Measurements from ENCODE around the gene CLEC3A. TPM values are rescaled to one million over a fixed set of nuclear protein-coding genes. Genes with fewer than 3 reads are reported as not detected.
"Not testable (repeated sequence)": the region's sequence is repeated elsewhere in the genome, so short reads cannot be mapped to it uniquely, and the experiment has no call there.

The CLEC3A gene
- total RNA-seq = not detected
- long read RNA-seq = 0 reads

GRCh38 chr16:78022347-78023060 lies at the start of gene CLEC3A:
Gene CLEC3A, plus strand, starts transcription at chr16:78022548. Its CDS starts 79 bp downstream, at chr16:78022627.
- ATAC-seq (ENCODE audit: poor library complexity) (no peak), DNase-seq (no peak)
- intact Hi-C loops (cut with DNase I) = no loop called here

- intact Hi-C loops (cut with DNase I) = no loop called here
- no peak for ATAC-seq (ENCODE audit: poor library complexity)
- no peak for DNase-seq
Observed at GRCh38 chr16:77974883-77975282, 47.5 kb upstream of the CLEC3A start.

- no peak for ATAC-seq (ENCODE audit: poor library complexity)
- intact Hi-C loops (cut with DNase I) = no loop called here
- no peak for DNase-seq
Observed at GRCh38 chr16:77975942-77976341, 46.4 kb upstream of the CLEC3A start.

GRCh38 chr16:77977339-77977738 lies 45.0 kb upstream of the CLEC3A start:
- ATAC-seq (ENCODE audit: poor library complexity) = no peak
- DNase-seq = no peak
- intact Hi-C loops (cut with DNase I) = no loop called here

- intact Hi-C loops (cut with DNase I) = no loop called here
Observed at GRCh38 chr16:77985111-77985510, 37.2 kb upstream of the CLEC3A start.

GRCh38 chr16:77986011-77986740 lies 36.2 kb upstream of the CLEC3A start:
- intact Hi-C loops (cut with DNase I) = no loop called here
- no peak for ATAC-seq (ENCODE audit: poor library complexity)
- DNase-seq = no peak

More at GRCh38 chr16:77985111-77985510, 37.2 kb upstream of the CLEC3A start:
- ATAC-seq (ENCODE audit: poor library complexity) (no peak), DNase-seq (no peak)

- ATAC-seq (ENCODE audit: poor library complexity) = no peak
- no peak for DNase-seq
- intact Hi-C loops (cut with DNase I) = no loop called here
Observed at GRCh38 chr16:77987810-77988209, 34.5 kb upstream of the CLEC3A start.

GRCh38 chr16:77989846-77990245 lies 32.5 kb upstream of the CLEC3A start:
- no peak for DNase-seq
- intact Hi-C loops (cut with DNase I) = no loop called here
- ATAC-seq (ENCODE audit: poor library complexity) = no peak

GRCh38 chr16:77991701-77992100 lies 30.6 kb upstream of the CLEC3A start:
- ATAC-seq (ENCODE audit: poor library complexity) = no peak
- no peak for DNase-seq
- intact Hi-C loops (cut with DNase I) = no loop called here

GRCh38 chr16:77992381-77992780 lies 30.0 kb upstream of the CLEC3A start:
- ATAC-seq (ENCODE audit: poor library complexity); DNase-seq; intact Hi-C loops (cut with DNase I): not testable (repeated sequence)

GRCh38 chr16:77993111-77993985 lies 29.0 kb upstream of the CLEC3A start:
- intact Hi-C loops (cut with DNase I) = no loop called here
- ATAC-seq (ENCODE audit: poor library complexity) = peak; percentile 68
- DNase-seq = no peak

GRCh38 chr16:77995843-77996455 lies 26.4 kb upstream of the CLEC3A start:
- ATAC-seq (ENCODE audit: poor library complexity) = no peak
- DNase-seq = no peak
- intact Hi-C loops (cut with DNase I) = no loop called here

- ATAC-seq (ENCODE audit: poor library complexity) = no peak
- DNase-seq = no peak
- intact Hi-C loops (cut with DNase I) = no loop called here
Observed at GRCh38 chr16:77998350-77999023, 23.9 kb upstream of the CLEC3A start.

- no peak for ATAC-seq (ENCODE audit: poor library complexity)
- no peak for DNase-seq
- intact Hi-C loops (cut with DNase I) = loop anchor here (10.0 kb wide), 1 partner anchor 327 kb away; no protein-coding TSS in a partner anchor
Observed at GRCh38 chr16:78001451-78002025, 20.8 kb upstream of the CLEC3A start.

- peak; percentile 97 for ATAC-seq (ENCODE audit: poor library complexity)
- intact Hi-C loops (cut with DNase I) = loop anchor here (10.0 kb wide), 1 partner anchor 328 kb away; no protein-coding TSS in a partner anchor
- peak; percentile 87 for DNase-seq
Observed at GRCh38 chr16:78002915-78003538, 19.3 kb upstream of the CLEC3A start.

- ATAC-seq (ENCODE audit: poor library complexity) (no peak), DNase-seq (no peak)
- intact Hi-C loops (cut with DNase I) = loop anchor here (10.0 kb wide), 1 partner anchor 330 kb away; no protein-coding TSS in a partner anchor
Observed at GRCh38 chr16:78004517-78004916, 17.8 kb upstream of the CLEC3A start.

GRCh38 chr16:78005881-78006280 lies 16.5 kb upstream of the CLEC3A start:
- intact Hi-C loops (cut with DNase I) = loop anchor here (10.0 kb wide), 1 partner anchor 331 kb away; no protein-coding TSS in a partner anchor
- no peak for DNase-seq
- ATAC-seq (ENCODE audit: poor library complexity) = no peak
